ENCODE results near the gene SARDH.
A peak's percentile ranks its signal among the peaks of the same experiment; 100 is the strongest.

SARDH gene

DNA sequence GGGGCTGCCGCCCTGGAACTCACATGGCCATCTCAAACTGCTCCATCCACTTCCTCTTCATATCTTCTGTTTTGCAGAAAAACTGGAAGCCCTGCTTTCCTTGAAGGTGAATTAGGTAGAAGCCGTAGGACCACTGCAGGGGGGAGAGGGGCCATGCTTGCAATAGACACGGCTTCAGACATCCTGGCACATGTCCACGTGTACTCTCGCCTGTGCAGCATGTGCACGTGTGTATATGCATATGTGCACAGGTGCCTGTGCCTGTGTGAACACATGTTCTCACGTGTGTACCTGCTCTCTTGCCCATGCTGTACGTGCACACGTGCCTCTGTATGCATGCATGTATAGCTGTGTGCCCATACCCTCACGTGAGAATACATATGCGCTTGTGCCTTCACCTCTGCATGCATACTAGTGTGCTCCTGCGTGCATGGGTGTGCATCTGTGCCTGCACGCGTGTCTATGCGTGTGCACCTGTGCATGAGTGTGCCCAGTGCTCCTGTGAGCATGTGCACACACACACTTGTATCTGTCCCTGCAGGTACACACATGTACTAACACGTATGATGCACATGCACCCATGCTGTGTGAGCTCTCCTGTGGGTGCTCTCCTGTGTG is 47.7 kb upstream of the SARDH start:
- Histone ChIP-seq H3K36me3 (ENCODE audit: low read depth) (peaks cover 77% of the 10 kb centered on the region), H3K4me3 (ENCODE audit: severe bottlenecking) (no peak overlapping the region), H3K27me3 (ENCODE audit: insufficient read depth, poor library complexity, severe bottlenecking) (no peaks in the 10 kb centered on the region), H3K27ac (ENCODE audit: poor library complexity, severe bottlenecking) (no peak overlapping the region), H3K9me3 (ENCODE audit: severe bottlenecking) (no peaks in the 10 kb centered on the region), H3K4me1 (ENCODE audit: insufficient read depth, poor library complexity, severe bottlenecking) (no peaks in the 10 kb centered on the region)
- ATAC-seq (ENCODE audit: low read depth), result no peak
- no peak for DNase-seq (ENCODE audit: low spot score)
- TF ChIP-seq, protein P1, sequence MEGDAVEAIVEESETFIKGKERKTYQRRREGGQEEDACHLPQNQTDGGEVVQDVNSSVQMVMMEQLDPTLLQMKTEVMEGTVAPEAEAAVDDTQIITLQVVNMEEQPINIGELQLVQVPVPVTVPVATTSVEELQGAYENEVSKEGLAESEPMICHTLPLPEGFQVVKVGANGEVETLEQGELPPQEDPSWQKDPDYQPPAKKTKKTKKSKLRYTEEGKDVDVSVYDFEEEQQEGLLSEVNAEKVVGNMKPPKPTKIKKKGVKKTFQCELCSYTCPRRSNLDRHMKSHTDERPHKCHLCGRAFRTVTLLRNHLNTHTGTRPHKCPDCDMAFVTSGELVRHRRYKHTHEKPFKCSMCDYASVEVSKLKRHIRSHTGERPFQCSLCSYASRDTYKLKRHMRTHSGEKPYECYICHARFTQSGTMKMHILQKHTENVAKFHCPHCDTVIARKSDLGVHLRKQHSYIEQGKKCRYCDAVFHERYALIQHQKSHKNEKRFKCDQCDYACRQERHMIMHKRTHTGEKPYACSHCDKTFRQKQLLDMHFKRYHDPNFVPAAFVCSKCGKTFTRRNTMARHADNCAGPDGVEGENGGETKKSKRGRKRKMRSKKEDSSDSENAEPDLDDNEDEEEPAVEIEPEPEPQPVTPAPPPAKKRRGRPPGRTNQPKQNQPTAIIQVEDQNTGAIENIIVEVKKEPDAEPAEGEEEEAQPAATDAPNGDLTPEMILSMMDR (IDR thresholded peaks at IDR 0.05; ENCODE audit: poor library complexity, severe bottlenecking), result no peak

DNA sequence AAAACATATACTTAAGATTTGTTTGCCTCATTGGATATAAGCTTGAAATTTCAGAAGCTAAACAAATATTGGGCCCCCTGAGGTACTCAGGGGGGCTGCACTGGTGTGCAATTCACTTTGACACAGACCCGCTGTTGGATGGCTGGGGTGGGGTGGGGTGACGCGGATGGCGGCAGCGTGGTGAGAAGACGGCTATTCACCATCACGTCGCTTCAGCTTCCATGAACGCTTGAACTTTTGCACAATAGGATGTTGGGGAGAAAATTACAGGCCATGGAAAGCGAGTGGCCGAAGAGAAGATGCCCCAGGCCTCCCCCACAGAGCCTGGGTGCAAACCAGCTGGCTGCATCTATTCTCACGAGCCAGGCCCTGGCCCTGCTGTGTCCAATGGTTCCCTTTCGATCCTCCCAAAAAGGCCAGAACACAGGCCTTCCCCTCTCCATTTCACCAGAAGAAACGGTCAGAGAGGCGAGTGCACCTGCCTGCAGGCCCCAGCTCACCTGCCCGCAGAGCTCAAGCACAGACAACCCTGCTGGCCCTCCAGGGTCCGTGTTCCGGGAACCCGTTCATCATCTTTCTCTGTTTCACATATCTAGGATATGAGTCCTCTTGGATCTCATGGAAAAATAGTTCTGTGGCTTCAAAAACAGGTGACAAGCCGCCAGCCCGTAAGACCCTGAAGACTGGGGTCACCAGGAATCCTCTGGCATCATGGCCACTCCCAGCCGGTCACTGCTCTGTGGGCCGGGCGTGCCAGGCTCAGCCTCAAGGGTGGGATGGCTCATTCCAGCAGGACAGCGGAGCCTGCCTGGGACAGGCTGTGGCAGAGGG is 46.8 kb upstream of the SARDH start:
- peaks cover 77% of the 10 kb centered on the region for H3K36me3 ChIP-seq (ENCODE audit: low read depth)
- no peaks in the 10 kb centered on the region for H3K27me3 ChIP-seq (ENCODE audit: insufficient read depth, poor library complexity, severe bottlenecking)

DNA sequence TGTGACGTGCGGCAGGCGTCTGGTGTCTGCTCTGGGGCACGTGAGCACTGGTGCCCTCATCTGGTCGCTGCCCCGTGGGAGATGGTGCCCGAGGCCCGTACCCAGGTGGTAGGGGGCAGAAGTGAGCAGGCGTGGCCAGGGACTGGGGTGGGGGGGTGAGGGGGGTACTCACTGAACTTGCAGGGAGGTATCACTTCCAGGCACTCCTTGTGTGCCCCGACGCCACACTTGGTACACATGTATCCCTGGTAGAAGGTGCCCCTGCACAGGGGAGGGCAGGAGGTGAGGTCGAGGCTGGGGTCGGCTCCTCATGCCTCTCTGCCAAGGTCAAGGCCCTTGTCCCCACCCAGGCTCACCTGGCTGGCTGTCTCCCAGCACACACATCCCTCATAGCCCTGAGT is 45.2 kb upstream of the SARDH start:
- no peak overlapping the region for H3K27ac ChIP-seq (ENCODE audit: poor library complexity, severe bottlenecking)
- TF ChIP-seq, protein P1 (IDR thresholded peaks at IDR 0.05; ENCODE audit: poor library complexity, severe bottlenecking), result no peak
- no peak for ATAC-seq (ENCODE audit: low read depth)

More for the DNA sequence above, 46.8 kb upstream of the SARDH start:
- Histone ChIP-seq H3K4me3 (ENCODE audit: severe bottlenecking) (no peak overlapping the region), H3K4me1 (ENCODE audit: insufficient read depth, poor library complexity, severe bottlenecking) (no peaks in the 10 kb centered on the region), H3K27ac (ENCODE audit: poor library complexity, severe bottlenecking) (no peak overlapping the region), H3K9me3 (ENCODE audit: severe bottlenecking) (no peaks in the 10 kb centered on the region)
- TF ChIP-seq, protein P1 (IDR thresholded peaks at IDR 0.05; ENCODE audit: poor library complexity, severe bottlenecking), result no peak
- ATAC-seq (ENCODE audit: low read depth) (no peak), DNase-seq (ENCODE audit: low spot score) (no peak)

GRCh38 chr9:133782157-133783130 is 44.3 kb upstream of the SARDH start:
- DNase-seq (ENCODE audit: low spot score) (no peak), ATAC-seq (ENCODE audit: low read depth) (peak; percentile 49; the same call in 1 of the 3 replicates)
- Histone ChIP-seq H3K9me3 (ENCODE audit: severe bottlenecking) (no peaks in the 10 kb centered on the region), H3K4me1 (ENCODE audit: insufficient read depth, poor library complexity, severe bottlenecking) (no peaks in the 10 kb centered on the region), H3K4me3 (ENCODE audit: severe bottlenecking) (no peak overlapping the region), H3K27me3 (ENCODE audit: insufficient read depth, poor library complexity, severe bottlenecking) (no peaks in the 10 kb centered on the region), H3K36me3 (ENCODE audit: low read depth) (peaks cover 83% of the 10 kb centered on the region), H3K27ac (ENCODE audit: poor library complexity, severe bottlenecking) (no peak overlapping the region)
- TF ChIP-seq, protein P1 (IDR thresholded peaks at IDR 0.05; ENCODE audit: poor library complexity, severe bottlenecking), result peak; percentile 82

More for the DNA sequence above, 45.2 kb upstream of the SARDH start:
- H3K4me3 ChIP-seq (ENCODE audit: severe bottlenecking), result no peak overlapping the region
- no peaks in the 10 kb centered on the region for H3K4me1 ChIP-seq (ENCODE audit: insufficient read depth, poor library complexity, severe bottlenecking)
- H3K36me3 ChIP-seq (ENCODE audit: low read depth), result peaks cover 79% of the 10 kb centered on the region
- no peaks in the 10 kb centered on the region for H3K27me3 ChIP-seq (ENCODE audit: insufficient read depth, poor library complexity, severe bottlenecking)
- no peaks in the 10 kb centered on the region for H3K9me3 ChIP-seq (ENCODE audit: severe bottlenecking)
- no peak for DNase-seq (ENCODE audit: low spot score)
